ACC112 (cell line): Measurements from ENCODE around the gene PLA2G15.

ENCODE experiments used
- H2AFZ ChIP-seq: fragments of 200-600 bp; sonication (generic); one replicate; pipeline ENCODE4 v1.6.0; 2017; ENCODE audit warnings: antibody characterized with exemption, low read length; ENCODE audit not compliant: unreplicated experiment
- H3K27ac ChIP-seq: fragments of 200-600 bp; sonication (generic); 2 replicates; pipeline ENCODE4 v1.5.1; 2014; ENCODE audit warnings: low read depth, mild to moderate bottlenecking, antibody characterized with exemption, low read length, moderate library complexity
- H3K27me3 ChIP-seq: fragments of 200-600 bp; sonication (generic); 2 replicates; pipeline ENCODE4 v1.6.1; 2014; ENCODE audit warnings: mild to moderate bottlenecking, antibody characterized with exemption, low read length, moderate library complexity, mixed read lengths; ENCODE audit not compliant: insufficient read depth
- H3K36me3 ChIP-seq: fragments of 200-600 bp; sonication (generic); 2 replicates; pipeline ENCODE4 v1.6.1; 2016; ENCODE audit warnings: mild to moderate bottlenecking, antibody characterized with exemption, low read length, moderate library complexity, mixed read lengths; ENCODE audit not compliant: insufficient read depth
- H3K4me1 ChIP-seq: fragments of 200-600 bp; sonication (generic); one replicate; pipeline ENCODE4 v1.6.1; 2016; ENCODE audit warnings: low read length, mixed read lengths; ENCODE audit not compliant: insufficient read depth, unreplicated experiment, control insufficient read depth
- H3K4me3 ChIP-seq: fragments of 200-600 bp; sonication (generic); 2 replicates; pipeline ENCODE4 v1.5.1; 2014; ENCODE audit warnings: mild to moderate bottlenecking, low read depth, low read length
- H3K79me2 ChIP-seq: fragments of 200-600 bp; sonication (generic); one replicate; pipeline ENCODE4 v1.6.0; 2016; ENCODE audit warnings: low read length; ENCODE audit not compliant: control insufficient read depth, unreplicated experiment, insufficient read depth

Gene PLA2G15

GRCh38 chr16:68267612-68268405, 22.6 kb downstream of the PLA2G15 start:
- no peak overlapping the region for H3K27ac ChIP-seq
- H3K36me3 ChIP-seq = no peaks in the 10 kb centered on the region
- peaks cover 66% of the 10 kb centered on the region for H3K79me2 ChIP-seq
- no peak overlapping the region for H2AFZ ChIP-seq
- peaks cover 20% of the 10 kb centered on the region for H3K4me1 ChIP-seq
- no peak overlapping the region for H3K4me3 ChIP-seq
- no peaks in the 10 kb centered on the region for H3K27me3 ChIP-seq

GRCh38 chr16:68269793-68270192, 24.6 kb downstream of the PLA2G15 start:
- H2AFZ ChIP-seq = no peak overlapping the region
- peaks cover 20% of the 10 kb centered on the region for H3K4me1 ChIP-seq
- no peaks in the 10 kb centered on the region; the same call in 1 of the 2 replicates for H3K36me3 ChIP-seq
- H3K79me2 ChIP-seq = peaks cover 81% of the 10 kb centered on the region
- H3K27ac ChIP-seq = no peak overlapping the region
- no peak overlapping the region for H3K4me3 ChIP-seq
- H3K27me3 ChIP-seq = no peaks in the 10 kb centered on the region

- H3K79me2 ChIP-seq = peaks cover 81% of the 10 kb centered on the region
- no peak overlapping the region for H3K27ac ChIP-seq
- peaks cover 20% of the 10 kb centered on the region for H3K4me1 ChIP-seq
- no peaks in the 10 kb centered on the region; the same call in 1 of the 2 replicates for H3K36me3 ChIP-seq
- H3K27me3 ChIP-seq = no peaks in the 10 kb centered on the region
- no peak overlapping the region for H3K4me3 ChIP-seq
- no peak overlapping the region for H2AFZ ChIP-seq
These were observed 25.2 kb downstream of the PLA2G15 start for GRCh38 chr16:68270353-68270752.

- Histone ChIP-seq H3K27ac (no peak overlapping the region), H3K27me3 (no peaks in the 10 kb centered on the region), H3K4me1 (peaks cover 8% of the 10 kb centered on the region), H3K79me2 (peaks cover 67% of the 10 kb centered on the region), H2AFZ (no peak overlapping the region), H3K4me3 (no peak overlapping the region), H3K36me3 (no peaks in the 10 kb centered on the region; the same call in 1 of the 2 replicates)
These were observed 27.5 kb downstream of the PLA2G15 start for GRCh38 chr16:68272507-68273209.

GRCh38 chr16:68273459-68273858, 28.3 kb downstream of the PLA2G15 start:
- H3K79me2 ChIP-seq = peaks cover 59% of the 10 kb centered on the region
- no peak overlapping the region for H3K4me3 ChIP-seq
- no peak overlapping the region for H3K27ac ChIP-seq
- no peaks in the 10 kb centered on the region for H3K27me3 ChIP-seq
- no peak overlapping the region for H2AFZ ChIP-seq
- no peaks in the 10 kb centered on the region; the same call in 1 of the 2 replicates for H3K36me3 ChIP-seq
- no peaks in the 10 kb centered on the region for H3K4me1 ChIP-seq

GRCh38 chr16:68273896-68274295, 28.7 kb downstream of the PLA2G15 start:
- Histone ChIP-seq H3K4me3 (no peak overlapping the region), H3K27me3 (no peaks in the 10 kb centered on the region), H3K27ac (no peak overlapping the region), H3K36me3 (no peaks in the 10 kb centered on the region; the same call in 1 of the 2 replicates), H2AFZ (no peak overlapping the region), H3K4me1 (no peaks in the 10 kb centered on the region), H3K79me2 (peaks cover 55% of the 10 kb centered on the region)

- H3K27ac ChIP-seq = no peak overlapping the region
- no peaks in the 10 kb centered on the region for H3K27me3 ChIP-seq
- no peak overlapping the region for H2AFZ ChIP-seq
- H3K79me2 ChIP-seq = peaks cover 49% of the 10 kb centered on the region
- no peaks in the 10 kb centered on the region for H3K4me1 ChIP-seq
- H3K36me3 ChIP-seq = no peaks in the 10 kb centered on the region; the same call in 1 of the 2 replicates
- no peak overlapping the region for H3K4me3 ChIP-seq
These were observed 29.3 kb downstream of the PLA2G15 start for GRCh38 chr16:68274441-68274840.

GRCh38 chr16:68275611-68276191, 30.5 kb downstream of the PLA2G15 start:
- Histone ChIP-seq H2AFZ (no peak overlapping the region), H3K36me3 (no peaks in the 10 kb centered on the region; the same call in 1 of the 2 replicates), H3K79me2 (peaks cover 44% of the 10 kb centered on the region), H3K27ac (no peak overlapping the region), H3K4me3 (no peak overlapping the region), H3K4me1 (no peaks in the 10 kb centered on the region), H3K27me3 (no peaks in the 10 kb centered on the region)

GRCh38 chr16:68276223-68276622, 31.1 kb downstream of the PLA2G15 start:
- H3K79me2 ChIP-seq = peaks cover 39% of the 10 kb centered on the region
- no peak overlapping the region for H3K4me3 ChIP-seq
- H3K36me3 ChIP-seq = no peaks in the 10 kb centered on the region; the same call in 1 of the 2 replicates
- no peak overlapping the region for H3K27ac ChIP-seq
- H3K27me3 ChIP-seq = no peaks in the 10 kb centered on the region
- no peaks in the 10 kb centered on the region for H3K4me1 ChIP-seq
- H2AFZ ChIP-seq = no peak overlapping the region

GRCh38 chr16:68279726-68280558, 34.8 kb downstream of the PLA2G15 start:
- no peaks in the 10 kb centered on the region for H3K4me1 ChIP-seq
- H3K36me3 ChIP-seq = no peaks in the 10 kb centered on the region; the same call in 1 of the 2 replicates
- peaks cover 15% of the 10 kb centered on the region for H3K79me2 ChIP-seq
- H2AFZ ChIP-seq = no peak overlapping the region
- H3K27ac ChIP-seq = no peak overlapping the region
- H3K27me3 ChIP-seq = no peaks in the 10 kb centered on the region
- H3K4me3 ChIP-seq = no peak overlapping the region
